Keratinocyte (primary cell): ENCODE measurements around the gene MICAL2.

ENCODE experiments used
- CTCF ChIP-seq, 3 experiments: IDR thresholded peaks in 1 of 3; conservative IDR thresholded peaks in 1 of 3; optimal IDR thresholded peaks in 1 of 3; 2 replicates in 2 of 3; 3 replicates in 1 of 3; pipeline versions ENCODE3 to v1.5.1; 2011; ENCODE audit warnings: low read length in 3 of 3, mild to moderate bottlenecking in 3 of 3, moderate library complexity in 2 of 3, control low read depth in 1 of 3, inconsistent platforms in 1 of 3; ENCODE audit not compliant: insufficient read depth in 2 of 3; ENCODE audit errors: extremely low read depth in 1 of 3
- EZH2 ChIP-seq: IDR thresholded peaks from one replicate; pipeline ENCODE4 v1.6.1; 2012; ENCODE audit warnings: inconsistent platforms, mild to moderate bottlenecking, low read length, moderate library complexity

- TF ChIP-seq CTCF (optimal IDR thresholded peaks at IDR 0.05 in 1 of 3, IDR thresholded peaks at IDR 0.05 in 1 of 3, conservative IDR thresholded peaks at IDR 0.05 in 1 of 3; ENCODE audit: extremely low read depth in 1 of 3, insufficient read depth in 2 of 3, low read length in 3 of 3) (no peak), EZH2 (no peak)
Measured at GRCh38 chr11:12101318-12101717, 9.1 kb upstream of the MICAL2 start.
